Fibroblast of pulmonary artery (primary cell): ENCODE measurements around the gene KREMEN1.
A peak's percentile ranks its signal among the peaks of the same experiment; 100 is the strongest.

Experiments
- DNase-seq: peaks from one replicate; pipeline ENCODE4 v3.0.0-alpha.2; 2010; ENCODE audit warnings: low read depth
- H3K4me3 ChIP-seq: replicated peaks from 2 replicates; pipeline ENCODE4 v1.5.1; 2011; ENCODE audit warnings: low read depth, mild to moderate bottlenecking, control low read depth, low read length, moderate library complexity
- TF ChIP-seq, protein P1 (sequence below): IDR thresholded peaks from 2 replicates; pipeline ENCODE4 v1.5.1; 2011; ENCODE audit warnings: mild to moderate bottlenecking, control low read depth, low read length, inconsistent platforms; ENCODE audit errors: missing control alignments

The KREMEN1 gene

DNA sequence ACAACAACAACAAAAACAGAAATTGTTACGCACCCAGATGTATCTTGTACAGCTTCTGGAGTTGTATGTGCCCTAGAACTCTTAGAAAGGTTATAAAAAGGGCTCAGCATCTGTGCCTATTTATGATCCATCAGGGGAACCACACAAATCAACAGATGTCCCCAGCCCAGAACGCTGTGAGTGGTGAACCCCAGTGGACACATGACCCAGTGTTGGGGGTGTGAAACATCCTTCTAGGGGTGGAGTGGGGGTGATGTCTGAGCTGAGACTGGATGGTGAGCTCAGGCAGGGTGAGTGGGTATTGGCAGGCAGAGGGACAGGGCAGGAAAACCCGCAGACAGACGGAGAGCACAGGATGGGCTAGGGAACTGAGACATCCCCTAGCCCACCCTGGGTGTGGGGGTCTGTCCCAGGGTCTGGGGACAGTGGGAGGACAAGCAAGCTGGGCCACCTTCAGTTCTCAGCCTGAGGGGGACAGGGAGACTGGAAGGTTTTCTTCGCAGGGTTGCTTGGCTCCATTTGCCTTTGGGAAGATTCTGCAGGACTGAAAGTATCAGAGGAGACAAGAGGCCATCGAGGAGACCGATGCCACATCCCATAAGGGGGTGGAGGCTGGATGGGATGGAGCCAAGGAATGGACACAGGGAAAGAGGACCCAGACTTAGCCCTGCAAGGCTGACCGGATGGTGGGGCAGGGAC, 127.0 kb downstream of the KREMEN1 start:
- no peak overlapping the region for H3K4me3 ChIP-seq
- no peak for DNase-seq
- TF ChIP-seq, protein P1, sequence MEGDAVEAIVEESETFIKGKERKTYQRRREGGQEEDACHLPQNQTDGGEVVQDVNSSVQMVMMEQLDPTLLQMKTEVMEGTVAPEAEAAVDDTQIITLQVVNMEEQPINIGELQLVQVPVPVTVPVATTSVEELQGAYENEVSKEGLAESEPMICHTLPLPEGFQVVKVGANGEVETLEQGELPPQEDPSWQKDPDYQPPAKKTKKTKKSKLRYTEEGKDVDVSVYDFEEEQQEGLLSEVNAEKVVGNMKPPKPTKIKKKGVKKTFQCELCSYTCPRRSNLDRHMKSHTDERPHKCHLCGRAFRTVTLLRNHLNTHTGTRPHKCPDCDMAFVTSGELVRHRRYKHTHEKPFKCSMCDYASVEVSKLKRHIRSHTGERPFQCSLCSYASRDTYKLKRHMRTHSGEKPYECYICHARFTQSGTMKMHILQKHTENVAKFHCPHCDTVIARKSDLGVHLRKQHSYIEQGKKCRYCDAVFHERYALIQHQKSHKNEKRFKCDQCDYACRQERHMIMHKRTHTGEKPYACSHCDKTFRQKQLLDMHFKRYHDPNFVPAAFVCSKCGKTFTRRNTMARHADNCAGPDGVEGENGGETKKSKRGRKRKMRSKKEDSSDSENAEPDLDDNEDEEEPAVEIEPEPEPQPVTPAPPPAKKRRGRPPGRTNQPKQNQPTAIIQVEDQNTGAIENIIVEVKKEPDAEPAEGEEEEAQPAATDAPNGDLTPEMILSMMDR: no peak

DNA sequence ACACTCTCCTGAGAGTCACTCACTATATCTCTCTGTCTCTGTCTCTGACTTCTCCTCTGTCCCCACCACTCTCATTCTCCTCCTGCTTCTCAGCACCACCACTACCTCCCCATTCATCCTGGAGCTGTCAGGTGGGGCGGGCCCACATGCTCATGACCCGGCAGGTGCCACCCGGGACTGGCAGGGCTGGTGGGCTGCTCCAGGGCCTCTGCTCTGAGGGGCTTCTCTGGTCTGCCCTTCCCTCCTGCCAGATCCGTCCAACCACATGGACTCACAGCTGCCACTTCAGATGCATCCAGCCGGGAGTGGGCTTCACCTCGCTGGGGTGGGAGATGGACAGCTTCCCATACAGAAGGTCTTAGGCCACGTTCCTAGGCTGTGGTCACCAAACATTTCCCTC, 128.1 kb downstream of the KREMEN1 start:
- TF ChIP-seq, protein P1: no peak
- no peak for DNase-seq
- H3K4me3 ChIP-seq: no peak overlapping the region

DNA sequence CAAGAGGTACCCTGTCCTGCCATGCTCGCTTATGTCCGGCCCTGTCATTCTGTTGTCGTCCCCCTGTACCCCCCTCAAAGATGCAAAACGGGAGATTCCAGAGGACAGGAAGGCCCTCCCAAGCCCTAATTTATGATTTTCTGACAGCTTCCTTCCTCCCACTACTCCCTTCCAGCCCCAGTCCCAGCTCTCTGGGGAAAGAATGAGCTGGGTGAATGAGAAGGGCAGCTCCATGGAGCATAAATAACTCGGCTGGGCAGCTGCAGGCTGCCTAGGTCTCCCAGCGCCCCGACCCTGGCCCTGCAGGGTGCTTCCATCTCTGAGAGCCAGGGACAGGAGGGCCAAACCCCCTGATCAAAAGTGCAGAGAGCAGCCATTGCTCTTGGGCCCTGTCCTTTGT, 128.9 kb downstream of the KREMEN1 start:
- TF ChIP-seq, protein P1: no peak
- no peak for DNase-seq
- H3K4me3 ChIP-seq: no peak overlapping the region

DNA sequence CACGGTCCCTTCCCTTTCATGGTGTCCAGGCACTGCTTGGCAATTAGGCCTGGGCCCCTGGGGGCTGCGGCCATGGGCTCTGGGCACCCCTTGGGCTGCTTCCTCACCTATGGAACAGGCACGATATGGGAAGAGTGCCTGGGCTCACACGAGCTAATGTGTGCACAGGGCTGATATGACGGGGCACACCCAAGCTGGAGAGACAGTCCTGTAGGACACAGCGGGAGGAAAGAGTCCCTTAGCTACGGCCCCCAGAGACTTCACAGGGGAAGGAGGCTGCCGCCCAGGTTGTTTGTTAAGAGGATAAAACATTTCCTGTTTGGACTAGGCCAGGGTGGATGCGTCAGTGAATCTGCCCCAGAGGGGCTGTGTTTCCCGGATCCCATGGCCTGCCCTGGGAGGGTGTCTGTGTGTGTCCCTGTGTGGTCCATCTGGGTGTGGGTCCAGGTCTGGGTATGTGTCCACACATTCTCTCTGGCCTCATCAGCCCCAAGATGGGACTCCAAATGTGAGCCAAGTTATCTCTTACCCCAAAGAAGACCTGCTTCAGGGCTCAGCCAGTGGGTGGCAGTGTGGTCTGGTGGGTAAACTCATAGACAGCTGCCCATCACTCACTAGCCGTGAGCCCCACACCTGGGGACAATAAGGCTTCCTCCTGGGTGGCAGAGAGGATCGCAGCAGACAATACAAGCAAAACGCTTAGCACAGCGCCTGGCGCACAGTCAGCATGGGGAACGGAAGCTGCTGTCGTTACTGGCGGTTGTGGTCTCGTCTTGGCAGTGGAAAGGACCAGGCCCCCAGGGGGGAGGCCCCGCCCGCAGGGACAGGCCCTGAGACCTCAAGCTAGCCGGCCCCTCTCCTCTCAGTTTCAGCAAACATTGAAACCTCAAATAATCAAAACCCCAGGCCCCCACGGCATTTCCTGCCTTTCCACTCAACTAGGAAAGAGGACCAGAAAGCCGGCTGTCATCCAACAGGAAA, 129.7 kb downstream of the KREMEN1 start:
- TF ChIP-seq, protein P1: peak; percentile 47
- no peak overlapping the region for H3K4me3 ChIP-seq
- DNase-seq: peak; percentile 62

DNA sequence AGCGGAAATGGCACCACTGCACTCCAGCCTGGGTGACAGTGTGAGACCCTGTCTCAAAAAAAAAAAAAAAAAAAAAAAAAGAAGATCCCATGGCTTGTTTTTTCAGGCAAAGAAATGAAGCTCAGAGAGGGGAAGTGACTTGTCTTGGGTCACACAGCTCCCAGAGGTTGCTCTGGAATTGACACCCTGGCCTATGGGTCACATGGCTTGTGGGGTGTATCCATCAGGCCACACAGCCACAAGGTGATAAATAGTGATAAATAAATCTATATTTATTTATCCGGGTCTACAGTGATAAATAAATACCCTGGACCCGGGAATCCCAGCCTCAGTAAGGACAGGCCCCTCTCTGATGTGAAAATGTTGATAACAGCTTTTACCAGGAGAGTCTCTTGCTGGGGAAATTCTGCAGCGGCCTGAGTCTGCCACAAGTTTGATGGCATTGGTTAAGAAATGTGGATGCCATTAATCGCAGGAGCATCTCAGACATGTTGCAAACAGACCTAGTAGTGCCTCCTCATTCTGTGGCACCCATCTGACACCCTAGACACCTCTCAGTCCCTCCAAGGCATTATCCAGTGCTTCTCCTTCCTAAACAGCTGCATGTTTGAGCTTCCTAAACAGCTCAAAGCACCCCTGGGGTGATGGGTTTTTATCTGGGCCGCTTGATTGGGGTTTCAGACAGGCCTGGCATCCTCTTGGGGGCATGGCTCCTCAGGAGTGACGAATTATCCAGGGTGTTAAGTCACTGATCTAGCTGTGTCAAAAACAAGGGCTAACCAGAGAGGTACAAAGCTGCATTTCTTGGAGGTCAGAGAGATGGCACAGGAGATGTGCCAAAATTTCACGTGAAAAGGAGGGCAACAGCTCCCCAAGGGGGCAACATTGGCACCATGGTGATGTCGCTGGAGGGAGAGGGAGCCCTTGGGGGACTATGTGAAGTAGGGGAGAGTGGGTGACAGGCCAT, 130.9 kb downstream of the KREMEN1 start:
- no peak overlapping the region for H3K4me3 ChIP-seq
- DNase-seq: no peak
- TF ChIP-seq, protein P1: no peak

DNA sequence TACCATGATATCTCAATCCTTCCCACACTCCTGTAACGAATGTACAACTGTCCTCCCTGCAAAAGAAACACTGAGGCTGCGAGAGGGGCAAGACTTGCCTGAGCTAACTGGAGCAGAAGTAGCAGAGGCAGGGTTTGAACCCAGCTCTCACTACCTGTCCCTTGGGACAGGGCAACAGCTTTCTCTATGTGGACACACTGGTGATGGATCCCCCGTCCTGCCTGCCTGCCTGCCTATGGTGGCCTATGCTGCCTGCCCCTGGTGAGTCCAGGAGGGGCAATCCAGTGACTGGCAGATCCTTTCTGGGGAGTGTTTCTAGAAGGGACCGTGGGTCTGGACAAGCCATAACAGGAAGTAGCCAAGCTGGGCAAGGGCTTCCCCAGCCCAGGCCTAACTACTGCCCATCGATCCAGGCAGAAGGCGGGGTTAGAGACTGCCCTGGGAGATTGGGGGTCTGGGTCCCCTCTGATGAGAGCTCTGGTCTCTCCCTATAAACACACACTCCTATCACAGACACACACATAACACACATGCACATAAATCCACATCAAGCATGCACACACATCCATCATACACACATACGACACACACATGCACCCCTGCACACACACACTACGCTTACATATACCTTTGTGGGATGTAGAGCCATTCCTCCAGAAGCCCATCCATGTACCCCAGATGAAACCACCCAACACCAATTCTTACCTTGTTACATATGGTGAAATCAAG, 131.8 kb downstream of the KREMEN1 start:
- H3K4me3 ChIP-seq: no peak overlapping the region
- DNase-seq: no peak
- TF ChIP-seq, protein P1: no peak
